Measurements from ENCODE around the gene GRK4. TPM values are rescaled to one million over a fixed set of nuclear protein-coding genes. Genes with fewer than 3 reads are reported as not detected.

Gene GRK4
- total RNA-seq, 1 donor from 2014 or later = 1.9 TPM

DNA sequence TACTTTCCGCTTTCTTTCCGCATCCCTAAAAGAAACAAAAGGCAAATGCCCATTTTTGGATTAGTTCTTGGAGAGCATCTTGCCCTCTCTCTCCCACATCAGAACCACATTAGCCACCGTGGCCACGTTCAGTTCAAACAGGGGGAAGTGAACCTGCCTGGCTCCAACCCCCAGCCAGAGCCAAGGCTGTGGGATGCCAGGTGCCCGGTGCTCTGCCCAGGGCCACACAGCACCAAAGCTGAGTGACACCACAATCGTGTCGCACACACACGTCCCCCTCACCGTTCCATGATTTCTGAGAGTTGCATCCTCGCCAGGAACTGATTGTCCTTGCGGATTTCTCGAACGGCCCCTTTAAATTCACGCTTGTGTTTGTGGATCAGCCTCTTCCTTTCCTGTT is 24.5 kb upstream of the GRK4 start:
- no peak overlapping the region for H3K27ac ChIP-seq
- DNase-seq (ENCODE audit: low spot score in 2 of 2) = peak in 1 of 2 donors; percentile 30
- H3K36me3 ChIP-seq = peaks cover 56 to 67% of the 10 kb centered on the region in 2 donors

GRCh38 chr4:2939383-2940243 is 23.8 kb upstream of the GRK4 start:
- H3K9me3 ChIP-seq = no peaks in the 10 kb centered on the region
- peak in 1 of 2 donors; percentile 52 for DNase-seq (ENCODE audit: low spot score in 2 of 2)
- peaks cover 0 to 17% of the 10 kb centered on the region in 2 donors for H3K4me1 ChIP-seq
- H3K36me3 ChIP-seq = peaks cover 62 to 74% of the 10 kb centered on the region in 2 donors
- H3K27me3 ChIP-seq = no peaks in the 10 kb centered on the region
- H3K27ac ChIP-seq = no peak overlapping the region
- TF ChIP-seq, protein P1, sequence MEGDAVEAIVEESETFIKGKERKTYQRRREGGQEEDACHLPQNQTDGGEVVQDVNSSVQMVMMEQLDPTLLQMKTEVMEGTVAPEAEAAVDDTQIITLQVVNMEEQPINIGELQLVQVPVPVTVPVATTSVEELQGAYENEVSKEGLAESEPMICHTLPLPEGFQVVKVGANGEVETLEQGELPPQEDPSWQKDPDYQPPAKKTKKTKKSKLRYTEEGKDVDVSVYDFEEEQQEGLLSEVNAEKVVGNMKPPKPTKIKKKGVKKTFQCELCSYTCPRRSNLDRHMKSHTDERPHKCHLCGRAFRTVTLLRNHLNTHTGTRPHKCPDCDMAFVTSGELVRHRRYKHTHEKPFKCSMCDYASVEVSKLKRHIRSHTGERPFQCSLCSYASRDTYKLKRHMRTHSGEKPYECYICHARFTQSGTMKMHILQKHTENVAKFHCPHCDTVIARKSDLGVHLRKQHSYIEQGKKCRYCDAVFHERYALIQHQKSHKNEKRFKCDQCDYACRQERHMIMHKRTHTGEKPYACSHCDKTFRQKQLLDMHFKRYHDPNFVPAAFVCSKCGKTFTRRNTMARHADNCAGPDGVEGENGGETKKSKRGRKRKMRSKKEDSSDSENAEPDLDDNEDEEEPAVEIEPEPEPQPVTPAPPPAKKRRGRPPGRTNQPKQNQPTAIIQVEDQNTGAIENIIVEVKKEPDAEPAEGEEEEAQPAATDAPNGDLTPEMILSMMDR (IDR thresholded peaks at IDR 0.05) = no peak
- no peak overlapping the region for H3K4me3 ChIP-seq
- intact Hi-C loops (cut with DNase I) = loop anchor here (10.0 kb wide), 1 partner anchor 475 kb away; the partner anchor contains the start of gene RNF4

More for the DNA sequence above, 24.5 kb upstream of the GRK4 start:
- TF ChIP-seq, protein P1 (IDR thresholded peaks at IDR 0.05) = no peak
- intact Hi-C loops (cut with DNase I) = loop anchor here (10.0 kb wide), 1 partner anchor 474 kb away; the partner anchor contains the start of gene RNF4
- no peaks in the 10 kb centered on the region for H3K27me3 ChIP-seq
- H3K9me3 ChIP-seq = no peaks in the 10 kb centered on the region
- H3K4me1 ChIP-seq = peaks cover 0 to 17% of the 10 kb centered on the region in 2 donors
- no peak overlapping the region for H3K4me3 ChIP-seq

DNA sequence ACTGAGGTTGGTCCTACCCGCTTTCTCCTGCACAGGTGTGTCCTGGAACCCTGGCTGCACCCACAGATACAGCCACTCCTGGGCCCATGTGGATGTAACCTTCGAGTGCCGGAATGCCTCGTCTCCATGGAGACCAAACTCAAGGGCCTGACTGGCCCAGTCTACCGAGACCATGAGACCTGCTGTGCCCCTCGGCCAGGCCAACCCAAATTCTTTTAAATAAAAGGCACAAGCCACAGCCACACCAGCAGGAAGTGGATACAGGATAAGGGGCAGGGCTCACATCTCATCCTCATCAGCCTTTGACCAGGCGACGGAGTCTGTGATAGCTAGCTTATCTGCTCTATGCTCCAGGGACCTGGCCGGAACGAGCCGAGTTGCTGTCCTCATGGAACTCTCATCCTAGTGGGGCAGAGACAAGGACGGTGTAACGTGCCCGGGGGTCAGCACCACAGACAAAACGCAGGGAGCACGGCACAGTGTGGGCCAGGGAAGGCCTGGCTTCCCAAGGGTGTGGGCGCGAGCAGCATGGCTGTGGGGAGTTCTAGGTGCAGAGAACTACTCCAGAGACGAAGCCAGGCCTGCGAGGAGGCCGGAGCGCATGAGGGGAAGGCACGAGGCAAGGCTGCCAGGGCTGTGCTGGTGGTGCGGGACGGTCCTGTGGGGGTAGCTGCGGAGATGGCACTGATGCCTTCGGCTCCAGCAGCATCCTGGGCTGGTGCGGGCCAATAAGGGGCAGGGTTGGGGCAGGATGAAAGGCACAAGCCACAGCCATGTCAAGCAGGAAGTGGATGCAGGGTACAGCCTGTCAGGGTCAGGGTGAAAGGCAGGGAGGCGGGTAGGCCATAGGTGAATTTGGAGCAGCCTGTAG is 22.9 kb upstream of the GRK4 start:
- peak in 1 of 2 donors; percentile 56 for DNase-seq (ENCODE audit: low spot score in 2 of 2)

DNA sequence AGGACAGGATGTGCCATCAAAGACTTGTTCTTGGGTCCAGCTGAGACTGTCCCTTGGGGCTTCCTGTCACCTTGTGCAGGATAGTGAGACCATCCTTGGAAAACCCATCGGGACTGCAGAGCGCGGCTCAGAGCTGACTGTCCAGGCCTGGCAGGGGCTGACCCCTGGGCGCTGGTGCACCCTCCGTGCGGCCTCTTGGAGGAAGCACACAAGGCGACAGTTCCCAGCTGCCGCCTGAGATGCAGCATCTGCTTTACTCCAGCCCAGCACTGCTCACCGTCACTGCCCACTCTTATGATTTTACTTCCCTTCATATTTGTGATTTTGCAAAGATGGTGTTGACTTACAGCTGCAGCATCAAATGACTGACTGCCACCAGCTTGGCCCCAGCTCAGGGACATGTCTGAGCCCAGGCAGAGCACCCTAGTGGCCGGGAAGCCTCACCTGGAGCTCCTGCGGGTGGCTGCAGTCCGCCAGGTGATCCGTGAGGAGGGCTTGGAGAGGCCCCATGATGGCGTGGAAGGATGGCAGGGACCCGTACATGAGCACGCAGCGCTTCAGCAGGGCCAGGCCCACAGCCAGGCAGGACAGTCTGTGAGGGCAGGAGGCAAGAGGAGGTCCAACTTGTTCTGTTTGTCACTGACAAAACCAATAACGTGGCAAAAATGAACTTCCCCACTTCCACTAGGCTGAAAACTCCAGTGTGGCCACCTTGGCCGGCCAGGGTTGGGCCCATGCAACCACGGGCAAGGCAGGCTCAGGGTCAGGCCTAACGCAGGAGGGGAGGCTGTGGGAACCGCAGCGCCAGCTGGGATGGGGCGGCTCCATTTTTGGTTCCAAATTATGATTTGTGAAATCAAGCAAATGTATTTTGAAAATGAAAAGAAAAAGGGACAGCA is 22.0 kb upstream of the GRK4 start:
- no peaks in the 10 kb centered on the region for H3K27me3 ChIP-seq
- TF ChIP-seq, protein P1 (IDR thresholded peaks at IDR 0.05) = no peak
- peak in 1 of 2 donors; percentile 62 for DNase-seq (ENCODE audit: low spot score in 2 of 2)
- H3K4me1 ChIP-seq = peaks cover 0 to 4% of the 10 kb centered on the region in 2 donors
- no peaks in the 10 kb centered on the region for H3K9me3 ChIP-seq
- peaks cover 71 to 90% of the 10 kb centered on the region in 2 donors for H3K36me3 ChIP-seq
- no peak overlapping the region for H3K4me3 ChIP-seq
- no peak overlapping the region for H3K27ac ChIP-seq
- intact Hi-C loops (cut with DNase I) = no loop called here

More for the DNA sequence above, 22.9 kb upstream of the GRK4 start:
- intact Hi-C loops (cut with DNase I) = no loop called here
- H3K27ac ChIP-seq = no peak overlapping the region
- H3K9me3 ChIP-seq = no peaks in the 10 kb centered on the region
- H3K36me3 ChIP-seq = peaks cover 68 to 83% of the 10 kb centered on the region in 2 donors
- TF ChIP-seq, protein P1 (IDR thresholded peaks at IDR 0.05) = no peak
- peaks cover 0 to 13% of the 10 kb centered on the region in 2 donors for H3K4me1 ChIP-seq
- no peak overlapping the region for H3K4me3 ChIP-seq
- no peaks in the 10 kb centered on the region for H3K27me3 ChIP-seq
